Endothelial cell of umbilical vein (primary cell): ENCODE results near the gene OR2AJ1. TPM values are rescaled to one million over a fixed set of nuclear protein-coding genes. Genes with fewer than 3 reads are reported as not detected.

ENCODE experiments used
- BruUV-seq: library from RNA; stranded (reverse); fragments of 400-500 nt; replicated peaks from 2 replicates; lab custom pipeline; 2021; lab: Mats Ljungman, UMichigan
- CTCF ChIA-PET: fragments of 300-600, 350-600 bp; sonication (Branson Sonifier 250); formaldehyde crosslinking; loops from one replicate; lab custom pipeline; 2021; ENCODE audit warnings: antibody characterized with exemption, inconsistent platforms; lab: Charles Lee
- POLR2A ChIA-PET: fragments of 300-600, 350-600 bp; sonication (Branson Sonifier 250); formaldehyde crosslinking; loops from one replicate; lab custom pipeline; 2021; ENCODE audit warnings: antibody characterized with exemption, inconsistent platforms; lab: Charles Lee
- DNase-seq: peaks from one replicate; pipeline ENCODE4 v3.0.0-alpha.2; 2011; ENCODE audit warnings: low read depth, low spot score
- FAIRE-seq: peaks from 2 replicates; lab custom pipeline; 2011; peaks lifted over from hg19 to GRCh38; lab: Jason Lieb, UNC
- H2AFZ ChIP-seq: 2 replicates; pipeline ENCODE4 v1.6.0; 2012; ENCODE audit warnings: low read depth, low read length, control low read depth, inconsistent platforms
- H3K27ac ChIP-seq: 2 replicates; pipeline ENCODE4 v1.5.1; 2011; ENCODE audit warnings: low read depth, mild to moderate bottlenecking, control low read depth, low read length, moderate library complexity; ENCODE audit not compliant: insufficient read depth
- H3K27me3 ChIP-seq, 2 experiments: 2 replicates each; pipeline versions ENCODE4 v1.6.0 to v1.6.1; 2011; ENCODE audit warnings: low read length in 2 of 2, mixed read lengths in 1 of 2; ENCODE audit not compliant: control insufficient read depth in 2 of 2, insufficient read depth in 2 of 2
- H3K36me3 ChIP-seq, 2 experiments: 2 replicates in 1 of 2; 3 replicates in 1 of 2; pipeline ENCODE4 v1.5.1; 2011; ENCODE audit warnings: low read length in 2 of 2, mild to moderate bottlenecking in 1 of 2, moderate library complexity in 1 of 2; ENCODE audit not compliant: control insufficient read depth in 2 of 2, insufficient read depth in 2 of 2; ENCODE audit errors: extremely low read depth in 1 of 2
- H3K4me1 ChIP-seq: 3 replicates; pipeline ENCODE4 v1.5.1; 2011; ENCODE audit warnings: mild to moderate bottlenecking, low read length; ENCODE audit not compliant: control insufficient read depth, insufficient read depth; ENCODE audit errors: extremely low read depth
- H3K4me2 ChIP-seq: 2 replicates; pipeline ENCODE4 v1.6.1; 2011; ENCODE audit warnings: low read length, control low read depth, mixed read lengths; ENCODE audit not compliant: insufficient read depth
- H3K4me3 ChIP-seq, 3 experiments: fragments of 200-600 bp in 1 of 3; sonication (generic), shearing (Covaris generic) in 1 of 3; replicated peaks in 1 of 3; 2 replicates each; pipeline ENCODE4 v1.5.1; 2011 to 2016; ENCODE audit warnings: control low read depth in 3 of 3, low read length in 3 of 3, mild to moderate bottlenecking in 2 of 3, inconsistent platforms in 1 of 3, low read depth in 1 of 3, moderate library complexity in 1 of 3; ENCODE audit not compliant: insufficient read depth in 1 of 3
- H3K79me2 ChIP-seq: 2 replicates; pipeline ENCODE4 v1.6.0; 2012; ENCODE audit warnings: low read length, inconsistent platforms; ENCODE audit not compliant: control insufficient read depth, insufficient read depth
- H3K9ac ChIP-seq: replicated peaks from 2 replicates; pipeline ENCODE3; 2011; ENCODE audit warnings: low read length, control low read depth; ENCODE audit not compliant: insufficient read depth; ENCODE audit errors: extremely low read depth
- H3K9me1 ChIP-seq: replicated peaks from 3 replicates; pipeline ENCODE4 v1.6.0; 2011; ENCODE audit warnings: mild to moderate bottlenecking, low read length; ENCODE audit not compliant: control insufficient read depth, insufficient read depth; ENCODE audit errors: extremely low read depth
- H3K9me3 ChIP-seq: replicated peaks from 2 replicates; pipeline ENCODE4 v1.5.1; 2012; ENCODE audit warnings: low read length, inconsistent platforms; ENCODE audit not compliant: control insufficient read depth, insufficient read depth
- H4K20me1 ChIP-seq: replicated peaks from 2 replicates; pipeline ENCODE3; 2011; ENCODE audit warnings: mild to moderate bottlenecking, low read length; ENCODE audit not compliant: control insufficient read depth, insufficient read depth; ENCODE audit errors: extremely low read depth
- CTCF ChIP-seq, 2 donors: IDR thresholded peaks; 1 replicate in 1 of 2; 2 replicates in 1 of 2; pipeline ENCODE4 v1.5.1; 2011; ENCODE audit warnings: low read length in 2 of 2, mild to moderate bottlenecking in 2 of 2, moderate library complexity in 2 of 2, control low read depth in 1 of 2, inconsistent platforms in 1 of 2, low read depth in 1 of 2; ENCODE audit not compliant: insufficient read depth in 1 of 2; ENCODE audit errors: extremely low read depth in 1 of 2
- EZH2 ChIP-seq: IDR thresholded peaks from 2 replicates; pipeline ENCODE4 v1.6.1; 2012; ENCODE audit warnings: borderline replicate concordance, low read depth, mild to moderate bottlenecking, moderate library complexity, low read length, inconsistent platforms; ENCODE audit not compliant: severe bottlenecking
- FOS ChIP-seq: IDR thresholded peaks from 2 replicates; pipeline ENCODE4 v1.6.1; 2011; ENCODE audit warnings: mild to moderate bottlenecking, low read length, moderate library complexity, borderline replicate concordance; ENCODE audit not compliant: insufficient read depth
- GATA2 ChIP-seq: IDR thresholded peaks from 2 replicates; pipeline ENCODE4 v1.7.0; 2011; ENCODE audit warnings: low read depth, mild to moderate bottlenecking, moderate library complexity, mixed read lengths, low read length; ENCODE audit not compliant: insufficient read length, insufficient read depth
- JUN ChIP-seq: IDR thresholded peaks from 2 replicates; pipeline ENCODE4 v1.6.1; 2011; ENCODE audit warnings: borderline replicate concordance, low read depth; ENCODE audit not compliant: insufficient read length, insufficient read depth
- MAX ChIP-seq: IDR thresholded peaks from 2 replicates; pipeline ENCODE4 v1.6.1; 2011; ENCODE audit not compliant: insufficient read depth, insufficient read length
- MYC ChIP-seq: IDR thresholded peaks from one replicate; pipeline ENCODE4 v1.6.1; 2011; ENCODE audit warnings: mild to moderate bottlenecking, low read depth, low read length
- POLR2A ChIP-seq: IDR thresholded peaks from 2 replicates; pipeline ENCODE4 v1.6.1; 2012; ENCODE audit warnings: low read depth, mild to moderate bottlenecking, control low read depth, low read length
- POLR2AphosphoS5 ChIP-seq: IDR thresholded peaks from 2 replicates; pipeline ENCODE4 v1.6.1; 2012; ENCODE audit warnings: low read depth, mild to moderate bottlenecking, control low read depth, low read length, moderate library complexity; ENCODE audit not compliant: insufficient read depth
- dilution Hi-C: fragments of 300-500 bp; cut with MboI; formaldehyde crosslinking; loops from one replicate; pipeline ENCODE4 v1.15.0; 2019; ENCODE audit warnings: low sequenced_read_pairs; ENCODE audit not compliant: extremely low pct_ligation_motif_present
- intact Hi-C: fragments of 100-400 bp; cut with micrococcal nuclease; formaldehyde crosslinking; loops from one replicate; pipeline ENCODE4 v1.10.0; 2022
- polyA plus RNA-seq, 4 experiments: library from polyadenylated mRNA; depleted of rRNA in 3 of 4; stranded (reverse) in 3 of 4; unstranded in 1 of 4; fragments of >200 nt; gene quantifications; 2 replicates each; pipeline versions ENCODE4 v1.2.1 to v1.2.3, GENCODE V29; 2011 to 2012; ENCODE audit warnings: missing spikeins in 1 of 4
- total RNA-seq: library from RNA; stranded (reverse); gene quantifications from 2 replicates; pipeline ENCODE4 v1.2.3, GENCODE V29; 2021

The OR2AJ1 gene
- total and polyA plus RNA-seq, 2 donors (not counting 3 experiments of a cell fraction or from before 2014, with no cell fraction given) = not detected

- FAIRE-seq (no peak), DNase-seq (no peak)
- ChIA-PET CTCF (no interaction called here), POLR2A (no interaction called here)
- BruUV-seq = no TSS peak
- Histone ChIP-seq H4K20me1 (no peaks in the 10 kb centered on the region), H3K4me1 (no peaks in the 10 kb centered on the region), H3K9me3 (peaks cover 4% of the 10 kb centered on the region), H3K9me1 (no peaks in the 10 kb centered on the region), H3K27me3 (no peaks in the 10 kb centered on the region), H2AFZ (no peak overlapping the region), H3K9ac (no peak overlapping the region), H3K4me2 (no peak overlapping the region), H3K79me2 (no peaks in the 10 kb centered on the region), H3K36me3 (no peaks in the 10 kb centered on the region), H3K27ac (no peak overlapping the region), H3K4me3 (no peak overlapping the region)
- TF ChIP-seq CTCF (IDR thresholded peaks at IDR 0.05; ENCODE audit: extremely low read depth in 1 of 2, insufficient read depth in 1 of 2, low read depth in 1 of 2, low read length in 2 of 2) (no peak), FOS (no peak), POLR2A (no peak), GATA2 (no peak), EZH2 (no peak), POLR2AphosphoS5 (no peak), MAX (no peak), JUN (no peak), MYC (no peak)
- dilution Hi-C loops = no loop called here
- intact Hi-C loops = no loop called here
Measured at GRCh38 chr1:247908766-247909165, 15.9 kb upstream of the OR2AJ1 start.
